Chondrocyte (in vitro differentiated cells): ENCODE data around the gene IL36B. TPM values are rescaled to one million over a fixed set of nuclear protein-coding genes. Genes with fewer than 3 reads are reported as not detected.

Experiments
- DNase-seq: peaks from one replicate; pipeline ENCODE4 v3.0.0; 2021; ENCODE audit warnings: mixed read lengths, low spot score
- H3K27ac Mint-ChIP-seq: one replicate; pipeline ENCODE4 v1.8.0; 2021; ENCODE audit warnings: mild to moderate bottlenecking, moderate library complexity, mixed read lengths; ENCODE audit not compliant: unreplicated experiment
- H3K27me3 Mint-ChIP-seq: 2 replicates; pipeline ENCODE4 v1.8.0; 2021; ENCODE audit warnings: low read depth, mixed read lengths
- H3K36me3 Mint-ChIP-seq: 2 replicates; pipeline ENCODE4 v1.8.0; 2021; ENCODE audit warnings: low read depth, mixed read lengths
- H3K4me1 Mint-ChIP-seq: 2 replicates; pipeline ENCODE4 v1.8.0; 2021; ENCODE audit warnings: low read depth, mild to moderate bottlenecking, mixed read lengths
- H3K4me3 Mint-ChIP-seq: one replicate; pipeline ENCODE4 v1.8.0; 2021; ENCODE audit warnings: mild to moderate bottlenecking, moderate library complexity, mixed read lengths; ENCODE audit not compliant: unreplicated experiment
- H3K9me3 Mint-ChIP-seq: 2 replicates; pipeline ENCODE4 v1.8.0; 2021; ENCODE audit warnings: low read depth, mixed read lengths
- CTCF ChIP-seq: fragments of 200-600 bp; sonication (generic); IDR thresholded peaks from 2 replicates; pipeline ENCODE4 v1.5.0; 2021; ENCODE audit warnings: antibody characterized with exemption, mild to moderate bottlenecking, moderate library complexity
- total RNA-seq: library from RNA; stranded (reverse); gene quantifications from 3 replicates; pipeline ENCODE4 v1.2.1, GENCODE V29; 2021

IL36B gene
- total RNA-seq, 1 donor from 2014 or later, result not detected

GRCh38 chr2:113011108-113011507, 41.6 kb downstream of the IL36B start:
- DNase-seq, result no peak
- Mint-ChIP-seq H3K4me1 (no peaks in the 10 kb centered on the region), H3K36me3 (no peaks in the 10 kb centered on the region), H3K27ac (no peak overlapping the region), H3K9me3 (no peaks in the 10 kb centered on the region), H3K27me3 (peaks cover 37% of the 10 kb centered on the region), H3K4me3 (no peak overlapping the region)
- TF ChIP-seq CTCF, result no peak

GRCh38 chr2:113010088-113010487, 42.6 kb downstream of the IL36B start:
- Mint-ChIP-seq H3K4me3 (no peak overlapping the region), H3K4me1 (no peaks in the 10 kb centered on the region), H3K27me3 (peaks cover 38% of the 10 kb centered on the region), H3K27ac (no peak overlapping the region), H3K9me3 (no peaks in the 10 kb centered on the region), H3K36me3 (no peaks in the 10 kb centered on the region)
- no peak for DNase-seq
- TF ChIP-seq CTCF, result no peak

- Mint-ChIP-seq H3K36me3 (no peaks in the 10 kb centered on the region), H3K27ac (no peak overlapping the region), H3K27me3 (peaks cover 34% of the 10 kb centered on the region), H3K9me3 (no peaks in the 10 kb centered on the region), H3K4me3 (no peak overlapping the region), H3K4me1 (no peaks in the 10 kb centered on the region)
- no peak for DNase-seq
- TF ChIP-seq CTCF, result no peak
Observed at GRCh38 chr2:113009622-113010021, 43.0 kb downstream of the IL36B start.

GRCh38 chr2:113007250-113007649, 45.4 kb downstream of the IL36B start:
- DNase-seq, result no peak
- no peaks in the 10 kb centered on the region for H3K4me1 Mint-ChIP-seq
- H3K27me3 Mint-ChIP-seq, result peaks cover 35% of the 10 kb centered on the region
- no peak for TF ChIP-seq CTCF
- no peak overlapping the region for H3K4me3 Mint-ChIP-seq
- no peaks in the 10 kb centered on the region for H3K9me3 Mint-ChIP-seq
- H3K27ac Mint-ChIP-seq, result no peak overlapping the region
- no peaks in the 10 kb centered on the region for H3K36me3 Mint-ChIP-seq

- no peaks in the 10 kb centered on the region for H3K36me3 Mint-ChIP-seq
- DNase-seq, result no peak
- peaks cover 18% of the 10 kb centered on the region for H3K9me3 Mint-ChIP-seq
- no peak for TF ChIP-seq CTCF
- peaks cover 26% of the 10 kb centered on the region for H3K27me3 Mint-ChIP-seq
- H3K27ac Mint-ChIP-seq, result no peak within 1 kb of the TSS
- H3K4me1 Mint-ChIP-seq, result no peaks in the 10 kb centered on the region
- H3K4me3 Mint-ChIP-seq, result no peak within 1 kb of the TSS
Observed at GRCh38 chr2:113005030-113005509, 47.6 kb downstream of the IL36B start, which contains the start of gene IL36A. Gene IL36A (plus strand): TSS chr2:113005459. CDS start chr2:113005872, 413 bp downstream.
